Measurements from ENCODE around the gene EXOC3L2.
"Not testable (repeated sequence)": the region's sequence is repeated elsewhere in the genome, so short reads cannot be mapped to it uniquely, and the experiment has no call there.

The EXOC3L2 gene

GRCh38 chr19:45245334-45245787, at the start of gene EXOC3L2:
TSS of gene EXOC3L2 (minus strand) at chr19:45245407. CDS start at chr19:45239045, 6,362 bp downstream.
- DNase-seq (ENCODE audit: low read depth), result no peak

DNA sequence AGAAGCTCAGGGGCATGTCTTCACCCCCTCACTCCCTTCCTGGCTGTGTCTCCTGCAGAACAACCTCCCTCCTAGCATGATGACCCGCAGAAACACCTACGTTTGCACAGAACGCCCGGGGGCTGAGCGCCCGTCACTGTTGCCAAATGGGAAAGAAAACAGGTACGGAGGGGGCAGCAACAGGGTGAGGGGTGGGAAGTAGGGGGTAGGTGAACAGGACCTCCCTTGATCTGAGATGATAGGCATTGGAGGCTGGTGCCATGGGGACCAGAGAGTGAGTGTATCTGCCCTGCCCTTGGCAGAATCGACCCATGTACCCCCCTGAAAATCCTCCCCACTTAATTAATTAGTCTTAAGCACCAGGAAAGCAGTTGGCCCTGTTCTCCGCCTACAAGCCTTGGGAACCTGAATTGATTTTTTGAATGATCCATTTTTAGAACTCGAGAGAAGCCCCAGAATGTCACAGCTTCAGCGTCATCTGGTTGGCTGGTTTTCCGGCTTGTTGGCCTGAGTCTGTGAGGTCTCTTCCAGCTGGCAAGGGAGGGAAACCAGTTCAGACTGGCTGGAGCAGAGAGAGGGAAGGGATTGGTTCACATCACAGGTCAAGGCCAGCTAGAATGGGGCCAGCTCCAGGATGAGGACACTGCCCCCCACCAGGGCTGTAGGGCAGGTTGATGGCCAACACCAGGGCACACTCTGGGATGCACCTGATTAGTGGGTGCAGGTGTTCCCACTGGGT, 49.3 kb upstream of the EXOC3L2 start:
- DNase-seq (ENCODE audit: low read depth), result no peak

DNA sequence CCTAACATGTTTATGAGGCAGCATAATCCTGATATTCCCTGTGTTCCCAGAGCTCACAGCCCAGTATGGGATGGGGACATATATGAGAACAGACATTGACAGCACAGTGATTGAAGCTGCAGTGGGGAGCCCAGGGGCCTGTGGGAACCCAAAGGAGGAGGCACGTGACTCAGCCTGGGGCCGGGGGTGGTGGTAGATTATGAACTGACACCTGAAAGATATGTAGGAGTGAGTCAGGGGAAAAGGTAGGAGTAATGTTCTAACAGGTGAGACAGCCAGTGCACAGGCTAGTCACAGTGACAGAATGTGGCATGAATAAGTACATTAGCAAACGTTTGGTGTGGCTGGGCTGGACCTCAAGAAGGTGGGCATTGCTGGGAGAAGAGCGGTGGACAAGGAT, 48.5 kb upstream of the EXOC3L2 start:
- DNase-seq (ENCODE audit: low read depth), result no peak

DNA sequence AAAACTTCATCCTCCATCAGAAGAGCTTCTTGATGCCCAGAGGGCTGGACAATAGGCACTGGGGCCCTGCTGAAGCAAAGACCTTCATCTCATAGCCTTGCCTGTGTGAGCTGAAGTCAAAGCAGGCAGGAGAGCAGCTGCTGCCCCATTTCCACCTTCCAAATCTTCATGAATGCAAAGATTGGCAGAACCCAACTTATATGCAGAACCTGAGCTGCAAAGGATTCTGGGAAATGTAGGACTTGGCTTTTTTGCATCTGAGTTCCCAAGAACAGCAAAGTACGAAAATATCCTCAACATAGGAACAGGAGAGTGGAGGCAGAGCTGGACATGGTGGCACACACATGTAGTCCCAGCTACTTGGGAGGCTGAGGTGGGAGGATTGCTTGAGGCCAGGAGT, 46.6 kb upstream of the EXOC3L2 start:
- DNase-seq (ENCODE audit: low read depth), result no peak

- DNase-seq (ENCODE audit: low read depth), result no peak
Observed at GRCh38 chr19:45290381-45290931, 45.2 kb upstream of the EXOC3L2 start.

DNA sequence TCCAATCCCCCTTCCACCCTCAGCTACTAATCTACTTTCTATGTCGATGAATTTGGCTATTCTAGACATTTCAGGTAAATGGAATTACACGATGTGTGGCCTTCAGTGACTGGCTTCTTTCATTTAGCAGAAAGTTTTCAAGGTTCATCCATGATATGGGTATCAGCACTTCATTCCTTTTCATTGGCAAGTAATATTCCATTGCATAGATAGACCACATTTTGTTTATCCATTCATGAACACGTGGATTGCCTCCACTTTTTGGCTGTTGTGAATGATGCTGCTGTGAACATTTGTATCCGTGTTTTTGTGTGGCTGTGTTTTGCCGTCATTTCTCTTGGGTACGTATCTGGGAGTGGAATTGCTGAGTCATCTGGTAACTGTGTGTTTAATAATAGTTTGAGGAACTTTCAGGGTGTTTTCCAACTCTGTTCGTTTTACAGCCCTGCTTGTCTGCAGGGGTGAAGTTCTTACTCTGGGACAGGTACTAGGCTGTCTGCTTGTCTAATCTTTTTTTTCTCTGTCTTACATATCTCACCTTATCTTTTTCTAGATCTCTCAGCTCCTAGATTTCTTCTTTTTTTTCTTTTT, 38.3 kb upstream of the EXOC3L2 start:
- DNase-seq (ENCODE audit: low read depth), result no peak

- DNase-seq (ENCODE audit: low read depth), result no peak
Observed at GRCh38 chr19:45280471-45280961, 35.3 kb upstream of the EXOC3L2 start.

GRCh38 chr19:45279587-45280192, 34.5 kb upstream of the EXOC3L2 start:
- no peak for DNase-seq (ENCODE audit: low read depth)

- no peak for DNase-seq (ENCODE audit: low read depth)
Observed at GRCh38 chr19:45278087-45278486, 32.9 kb upstream of the EXOC3L2 start.

GRCh38 chr19:45276284-45276687, 31.1 kb upstream of the EXOC3L2 start:
- no peak for DNase-seq (ENCODE audit: low read depth)

DNA sequence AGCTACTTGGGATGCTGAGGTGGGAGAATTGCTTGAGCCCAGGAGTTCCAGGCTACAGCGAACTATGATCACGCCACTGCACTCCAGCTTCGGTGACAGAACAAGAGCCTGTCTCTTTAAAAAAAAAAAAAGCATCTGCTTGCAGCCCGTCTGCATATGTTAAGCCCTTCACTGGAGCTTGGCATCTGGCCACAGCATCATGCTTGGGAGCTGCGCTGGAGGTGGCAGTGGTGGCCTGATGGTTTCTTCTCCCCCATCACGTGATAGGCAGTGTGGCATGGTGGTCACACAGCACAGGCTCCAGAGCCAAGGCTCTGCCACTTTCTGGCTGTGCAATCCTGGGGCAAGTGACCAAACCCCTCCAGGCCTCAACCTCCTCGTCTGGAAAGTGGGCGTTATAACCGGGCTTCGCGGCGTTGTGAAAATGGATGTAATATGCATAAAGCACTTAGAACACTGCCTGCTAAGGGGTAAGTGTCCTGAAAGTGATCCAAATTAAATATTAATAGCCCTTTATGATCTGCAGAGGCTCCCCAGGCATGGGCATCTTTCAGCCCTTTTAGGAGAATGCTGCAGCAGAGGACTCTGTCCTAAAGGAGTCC, 30.3 kb upstream of the EXOC3L2 start:
- no peak for DNase-seq (ENCODE audit: low read depth)

GRCh38 chr19:45273521-45273855, 28.3 kb upstream of the EXOC3L2 start:
- DNase-seq (ENCODE audit: low read depth), result no peak

GRCh38 chr19:45271735-45272108, 26.5 kb upstream of the EXOC3L2 start:
- no peak for DNase-seq (ENCODE audit: low read depth)

DNA sequence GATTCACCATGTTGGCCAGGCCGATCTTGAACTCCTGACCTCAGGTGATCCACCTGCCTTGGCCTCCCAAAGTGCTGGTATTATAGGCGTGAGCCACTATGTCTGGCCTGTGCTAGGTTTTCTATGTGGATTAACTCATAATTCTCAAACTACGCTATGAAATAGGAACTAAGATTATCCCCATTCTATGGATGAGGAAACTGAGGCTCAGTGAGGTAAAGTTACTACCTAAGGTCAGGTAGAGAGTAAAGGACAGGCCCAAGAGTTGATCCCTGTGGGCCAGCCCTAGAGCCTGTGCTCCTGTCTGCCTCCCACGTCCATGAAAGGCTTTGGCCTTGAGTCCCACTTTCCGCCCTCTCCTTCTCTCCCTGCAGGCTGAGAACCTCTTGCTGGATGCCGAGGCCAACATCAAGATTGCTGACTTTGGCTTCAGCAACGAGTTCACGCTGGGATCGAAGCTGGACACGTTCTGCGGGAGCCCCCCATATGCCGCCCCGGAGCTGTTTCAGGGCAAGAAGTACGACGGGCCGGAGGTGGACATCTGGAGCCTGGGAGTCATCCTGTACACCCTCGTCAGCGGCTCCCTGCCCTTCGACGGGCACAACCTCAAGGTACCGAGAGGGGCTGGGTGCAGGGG, 26.0 kb upstream of the EXOC3L2 start:
- no peak for DNase-seq (ENCODE audit: low read depth)

- not testable (repeated sequence) for DNase-seq (ENCODE audit: low read depth)
Observed at GRCh38 chr19:45269939-45270338, 24.7 kb upstream of the EXOC3L2 start.

DNA sequence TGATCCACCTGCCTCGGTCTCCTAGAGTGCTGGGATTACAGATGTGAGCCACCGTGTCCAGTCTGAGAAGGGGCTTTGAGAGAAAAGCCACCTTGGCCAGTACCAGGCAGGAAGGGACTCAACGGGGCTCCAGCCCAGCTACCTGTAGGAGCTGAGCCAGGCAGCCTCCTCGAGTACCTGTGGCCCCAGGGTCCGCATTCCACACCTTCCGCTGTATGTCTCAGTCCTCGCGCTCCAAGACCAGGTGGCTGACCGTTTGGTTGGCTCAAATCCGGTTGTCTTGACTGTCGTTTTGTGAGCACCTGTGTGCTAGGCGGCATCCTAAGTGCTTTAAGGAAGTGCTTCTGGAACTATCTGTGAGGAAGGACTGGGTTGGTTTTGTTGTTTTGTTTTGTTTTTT, 22.1 kb upstream of the EXOC3L2 start:
- no peak for DNase-seq (ENCODE audit: low read depth)

GRCh38 chr19:45265375-45265774, 20.2 kb upstream of the EXOC3L2 start:
- DNase-seq (ENCODE audit: low read depth), result no peak

DNA sequence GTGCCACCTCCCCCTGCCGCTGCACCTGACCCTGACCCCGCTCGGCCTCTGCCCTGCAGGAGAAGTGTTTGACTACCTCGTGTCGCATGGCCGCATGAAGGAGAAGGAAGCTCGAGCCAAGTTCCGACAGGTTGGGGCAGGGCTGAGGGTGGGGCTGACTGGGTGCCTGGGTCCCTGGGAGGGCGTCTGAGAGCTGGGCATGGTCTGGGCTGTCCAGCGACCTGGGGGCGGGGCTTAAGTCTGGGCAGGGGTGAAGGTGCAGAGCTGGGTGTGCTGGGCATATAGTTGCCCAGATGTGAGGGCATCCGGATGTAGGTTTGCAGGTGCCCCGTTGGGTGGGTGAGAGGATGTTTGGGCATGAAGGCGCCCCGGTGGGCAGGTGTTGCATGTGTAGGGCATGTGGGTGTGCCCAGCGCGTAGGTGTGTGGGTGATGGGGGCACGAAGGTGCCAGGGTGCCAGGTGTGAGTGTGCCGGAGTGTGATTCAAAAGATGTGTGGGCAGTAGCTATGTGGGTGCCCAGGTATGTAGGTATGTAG, 19.6 kb upstream of the EXOC3L2 start:
- no peak for DNase-seq (ENCODE audit: low read depth)

GRCh38 chr19:45263013-45263412, 17.8 kb upstream of the EXOC3L2 start:
- DNase-seq (ENCODE audit: low read depth), result no peak

GRCh38 chr19:45262570-45262969, 17.4 kb upstream of the EXOC3L2 start:
- DNase-seq (ENCODE audit: low read depth), result no peak

GRCh38 chr19:45258862-45259261, 13.7 kb upstream of the EXOC3L2 start:
- DNase-seq (ENCODE audit: low read depth), result no peak

GRCh38 chr19:45256836-45257235, 11.6 kb upstream of the EXOC3L2 start:
- no peak for DNase-seq (ENCODE audit: low read depth)

Measured in activated T-cell treated with anti-CD3 and anti-CD28 coated beads for 1 hour (primary cell).